UCSD-AML1 (cell line): ENCODE data around the gene PAK5.
A peak's percentile ranks its signal among the peaks of the same experiment; 100 is the strongest.

Source experiments
- DNase-seq: peaks from one replicate; lab custom pipeline; 2025; ENCODE audit not compliant: unreplicated experiment; lab: John Stamatoyannopoulos, UW

Gene PAK5

DNA sequence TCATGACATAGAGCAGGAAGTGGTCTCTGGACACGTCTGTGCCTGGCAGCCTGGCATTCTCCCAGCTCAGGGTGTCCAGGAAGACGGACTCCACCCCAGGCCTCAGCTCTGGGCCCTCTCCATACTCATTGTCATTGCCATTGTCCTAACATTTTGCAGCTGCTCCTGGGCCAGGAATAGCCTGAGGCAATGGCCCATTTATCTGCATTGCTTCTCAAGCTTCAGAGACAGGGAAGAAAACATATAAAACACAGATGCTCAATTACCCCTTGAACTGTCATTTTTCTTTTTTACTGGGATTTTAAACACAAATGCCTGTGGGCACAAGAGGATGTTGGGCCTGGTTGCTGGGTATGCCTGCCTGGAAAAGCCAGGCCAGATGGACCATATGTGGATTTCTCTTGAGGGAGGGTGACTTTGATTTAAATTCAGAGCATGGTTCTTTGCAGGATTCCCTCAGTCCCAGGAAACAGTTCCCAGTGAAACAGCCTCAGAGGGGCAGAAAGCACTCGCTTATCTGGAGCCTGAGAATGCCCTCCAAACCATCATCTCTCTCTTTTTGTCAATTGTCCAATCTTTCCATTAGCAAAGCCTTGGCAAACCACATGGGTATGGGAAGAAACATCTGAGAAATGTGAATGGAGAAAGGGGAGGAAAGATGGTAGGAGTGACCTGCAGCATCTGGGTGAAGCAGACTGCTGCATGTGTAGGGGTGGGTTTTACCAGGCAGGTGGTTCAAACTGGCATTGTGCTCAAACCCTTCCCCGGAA is 306.6 kb downstream of the PAK5 start:
- no peak for DNase-seq

DNA sequence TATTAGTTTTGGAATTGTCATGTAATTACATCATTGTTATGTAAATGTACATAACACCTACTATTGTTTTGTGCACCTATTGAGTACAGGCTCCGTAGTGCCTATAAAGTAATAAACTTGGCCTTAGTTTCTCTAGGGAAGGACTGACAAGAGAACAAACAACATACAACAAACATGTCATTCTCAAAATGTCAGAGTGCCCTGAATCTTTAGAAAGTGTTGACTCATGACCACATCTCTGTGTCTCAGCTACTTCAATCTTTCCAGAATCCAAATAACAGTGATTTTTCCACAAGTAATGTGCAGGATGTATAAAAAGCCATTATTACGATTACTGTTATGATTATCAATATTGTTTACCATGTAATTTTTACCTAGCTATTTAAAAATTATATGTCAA is 307.3 kb downstream of the PAK5 start:
- no peak for DNase-seq

DNA sequence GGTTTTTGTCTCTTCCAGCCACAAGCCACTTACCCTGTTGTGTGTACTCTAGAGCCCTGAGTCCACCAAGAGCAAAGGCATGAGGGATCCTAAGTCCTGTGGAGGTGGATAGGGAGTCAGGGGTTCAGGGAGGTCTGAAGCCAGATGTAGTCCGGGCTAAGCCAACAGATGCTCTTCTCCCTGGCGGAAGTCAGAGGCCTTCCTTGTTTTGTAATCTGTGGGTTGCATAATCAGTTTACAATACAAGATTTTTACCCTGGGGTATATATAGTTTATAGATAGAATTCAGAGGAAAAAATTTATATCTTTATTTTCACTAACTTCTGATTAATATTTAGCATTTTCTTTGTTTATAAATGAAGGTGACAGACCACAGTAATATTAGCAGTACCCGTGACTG is 315.2 kb downstream of the PAK5 start:
- DNase-seq, result no peak

DNA sequence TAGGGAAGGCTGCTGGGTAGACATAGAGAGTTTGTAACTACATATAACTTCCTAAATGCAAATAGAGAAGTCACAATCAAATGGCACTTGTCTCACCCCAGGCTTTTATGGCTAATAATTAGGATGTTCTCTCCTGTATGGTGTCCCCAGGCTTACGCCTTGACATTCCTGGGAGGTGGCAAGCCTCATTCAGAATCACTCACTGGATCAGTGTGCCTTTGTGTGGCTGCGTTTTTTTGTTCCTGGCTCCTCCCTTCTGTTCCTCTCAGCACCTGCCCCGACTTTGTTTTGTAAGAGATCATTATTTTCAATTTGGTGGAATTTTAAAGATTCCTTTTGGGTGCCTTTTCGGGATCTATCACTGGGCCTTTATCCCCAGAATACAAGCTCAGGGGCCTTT is 318.8 kb downstream of the PAK5 start:
- DNase-seq, result no peak

DNA sequence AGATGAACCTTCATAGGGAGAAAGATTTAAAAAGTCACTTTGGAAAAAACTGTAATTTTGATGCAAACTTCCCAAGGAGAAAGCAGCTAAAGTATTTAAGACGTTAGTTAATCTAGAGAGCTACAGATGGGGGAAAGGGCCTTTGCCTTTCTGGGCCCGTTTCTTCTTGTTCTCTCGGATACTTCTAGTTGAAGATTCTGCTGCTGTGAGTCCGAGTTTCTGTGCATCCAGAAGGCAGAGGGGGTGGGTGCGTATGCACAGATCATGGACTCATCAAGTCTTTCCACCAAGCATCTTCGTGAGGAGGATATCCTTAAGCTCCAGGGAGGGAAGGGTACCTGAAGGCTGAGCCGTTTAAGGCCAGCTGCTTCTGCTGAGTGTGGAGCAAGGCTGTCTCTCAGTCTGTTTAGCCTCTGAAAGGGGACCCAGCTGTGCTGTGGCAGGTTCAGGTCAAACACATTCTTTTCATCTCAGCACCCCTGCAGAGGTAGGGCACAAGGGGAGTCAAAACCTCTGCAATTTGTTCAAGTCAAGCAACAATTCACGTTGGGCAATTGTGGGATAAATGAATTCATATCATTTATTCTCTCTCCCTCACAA is 320.2 kb downstream of the PAK5 start:
- DNase-seq, result no peak

DNA sequence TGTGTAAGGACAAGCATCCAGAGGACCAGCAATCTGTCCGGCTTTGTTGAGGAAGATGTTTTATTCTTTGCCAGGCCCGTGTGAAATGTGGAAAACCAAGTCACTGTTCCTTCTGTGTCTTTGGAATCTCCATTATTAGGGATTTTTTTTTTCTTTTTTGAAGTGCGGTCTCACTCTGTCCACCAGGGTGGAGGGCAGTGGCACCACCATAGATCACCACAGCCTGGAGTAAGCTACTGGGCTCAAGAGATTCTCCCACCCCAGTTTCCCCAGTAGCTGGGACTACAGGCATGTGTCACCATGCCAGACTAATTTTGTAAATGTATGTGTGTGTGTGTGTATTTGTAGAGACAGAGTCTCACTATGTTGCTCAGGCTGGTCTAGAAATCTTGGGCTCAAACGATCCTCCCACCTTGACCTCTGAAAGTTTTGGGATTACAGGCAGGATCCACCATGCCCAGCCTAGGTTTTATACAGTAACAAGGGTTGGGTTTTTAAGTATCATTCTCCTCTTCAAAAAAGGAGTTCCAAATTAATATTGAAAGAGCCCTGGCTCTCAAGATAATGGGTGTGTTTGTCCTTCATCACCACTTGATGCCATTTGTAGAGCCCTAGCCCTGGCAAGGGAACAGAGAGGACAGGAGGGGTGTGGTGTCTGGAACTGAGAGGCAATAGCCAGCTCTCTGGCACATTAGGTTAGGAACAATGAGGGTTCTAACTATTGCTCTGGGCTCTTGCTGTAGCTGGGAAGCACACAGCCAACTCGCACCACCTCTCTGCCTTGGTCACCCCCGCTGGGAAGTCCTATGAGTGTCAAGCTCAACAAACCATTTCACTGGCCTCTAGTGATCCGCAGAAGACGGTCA is 321.3 kb downstream of the PAK5 start:
- no peak for DNase-seq

DNA sequence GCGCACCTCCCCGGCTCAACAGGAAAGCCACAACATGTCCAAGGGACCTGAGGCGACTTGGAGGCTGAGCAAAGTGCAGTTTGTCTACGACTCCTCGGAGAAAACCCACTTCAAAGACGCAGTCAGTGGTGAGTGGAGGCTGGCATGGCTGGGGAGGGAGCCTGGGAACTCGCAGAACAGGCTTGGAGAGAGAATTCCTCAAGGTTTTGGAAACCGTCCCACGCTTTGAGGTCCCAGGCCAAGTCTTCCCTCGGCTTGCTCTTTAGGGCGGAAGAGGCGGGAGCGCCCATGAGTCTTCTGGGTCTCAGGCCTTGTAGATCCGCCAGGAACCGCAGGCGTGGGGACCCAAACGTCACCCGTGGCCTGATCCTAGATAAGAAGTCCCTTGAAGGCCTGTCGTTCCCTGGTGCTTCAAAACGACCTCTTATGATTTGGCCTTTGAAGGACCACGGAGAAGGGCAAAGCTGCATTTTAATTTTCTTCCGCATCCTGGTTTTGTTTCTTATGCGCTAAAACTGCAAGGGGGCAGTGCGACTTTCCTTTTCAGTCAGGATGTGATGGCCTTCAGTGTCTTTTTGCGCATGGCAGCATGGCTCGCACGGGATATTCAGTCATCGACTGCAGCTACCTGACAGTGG is 322.5 kb downstream of the PAK5 start:
- no peak for DNase-seq

DNA sequence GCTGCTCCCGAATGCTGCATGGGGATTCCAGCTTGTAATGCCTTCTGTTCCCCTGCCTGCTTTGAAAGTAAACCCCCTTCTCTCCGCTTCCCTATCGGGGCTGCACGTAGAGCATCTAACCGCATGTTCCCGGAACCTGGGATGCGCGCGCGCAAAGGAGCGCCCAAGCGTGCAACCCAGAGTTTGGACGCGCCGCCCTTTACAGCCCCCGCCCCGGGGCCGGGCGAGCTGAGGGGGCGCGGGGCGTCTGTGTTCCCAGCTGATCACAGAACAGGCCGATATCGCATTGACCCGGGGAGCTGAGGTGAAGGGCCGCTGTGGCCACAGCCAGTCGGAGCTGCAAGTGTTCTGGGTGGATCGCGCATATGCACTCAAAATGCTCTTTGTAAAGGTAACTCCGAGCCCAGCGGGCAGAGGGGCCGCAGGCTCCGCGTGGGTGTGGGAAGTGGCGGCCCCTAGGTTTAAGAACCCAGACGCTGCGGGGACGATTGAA is 323.1 kb downstream of the PAK5 start:
- no peak for DNase-seq

DNA sequence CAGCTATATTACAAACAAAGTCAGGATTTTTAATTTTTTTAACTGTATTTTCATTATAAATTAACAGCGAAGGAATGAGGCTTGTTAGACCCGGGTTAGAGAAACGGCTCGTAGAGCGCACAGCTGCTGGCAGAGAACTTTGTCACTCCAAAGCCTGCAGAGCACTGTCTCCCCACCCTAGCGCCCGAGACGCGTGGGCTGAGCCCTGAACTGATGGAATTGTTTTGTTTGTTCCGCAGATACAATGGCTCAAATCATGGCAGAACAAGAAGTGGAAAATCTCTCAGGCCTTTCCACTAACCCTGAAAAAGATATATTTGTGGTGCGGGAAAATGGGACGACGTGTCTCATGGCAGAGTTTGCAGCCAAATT is 323.7 kb downstream of the PAK5 start:
- DNase-seq, result no peak

DNA sequence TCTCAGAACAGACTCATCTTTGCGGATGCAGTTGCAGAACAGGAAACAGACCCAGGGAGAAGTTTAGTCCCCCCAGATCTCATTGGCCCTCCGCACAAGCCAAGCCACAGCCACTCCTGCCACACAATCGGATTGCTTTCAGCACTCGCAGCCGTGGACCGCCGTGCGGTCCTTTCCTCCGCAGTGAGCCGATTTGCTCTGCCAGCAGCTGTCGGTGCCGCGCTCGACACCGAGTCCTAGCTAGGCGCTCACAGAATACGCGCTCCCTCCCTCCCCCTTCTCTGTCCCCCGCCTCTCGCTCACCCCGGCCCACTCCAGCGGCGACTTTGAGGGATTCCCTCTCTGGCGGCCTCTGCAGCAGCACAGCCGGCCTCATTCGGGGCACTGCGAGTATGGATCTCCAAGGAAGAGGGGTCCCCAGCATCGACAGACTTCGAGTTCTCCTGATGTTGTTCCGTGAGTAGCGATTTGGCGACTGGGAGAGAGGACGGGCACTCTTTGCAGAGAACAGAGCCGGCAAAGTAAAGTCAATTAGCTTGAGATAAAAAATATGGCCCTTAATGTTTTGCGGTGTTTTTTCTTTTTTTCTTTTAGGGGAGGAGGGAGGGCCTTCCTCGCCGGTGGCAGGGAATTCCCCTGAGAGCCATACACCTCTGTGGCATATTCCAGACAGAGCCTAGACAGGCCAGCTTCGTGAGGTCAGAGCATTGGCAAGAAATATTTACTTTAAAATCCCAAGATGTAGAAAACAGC is 324.2 kb downstream of the PAK5 start, which contains the start of gene LAMP5:
Gene LAMP5, plus strand, starts transcription at position 130 of the 753 bp plus-strand sequence. Its CDS starts 263 bp downstream, at position 393.
- DNase-seq, result no peak

DNA sequence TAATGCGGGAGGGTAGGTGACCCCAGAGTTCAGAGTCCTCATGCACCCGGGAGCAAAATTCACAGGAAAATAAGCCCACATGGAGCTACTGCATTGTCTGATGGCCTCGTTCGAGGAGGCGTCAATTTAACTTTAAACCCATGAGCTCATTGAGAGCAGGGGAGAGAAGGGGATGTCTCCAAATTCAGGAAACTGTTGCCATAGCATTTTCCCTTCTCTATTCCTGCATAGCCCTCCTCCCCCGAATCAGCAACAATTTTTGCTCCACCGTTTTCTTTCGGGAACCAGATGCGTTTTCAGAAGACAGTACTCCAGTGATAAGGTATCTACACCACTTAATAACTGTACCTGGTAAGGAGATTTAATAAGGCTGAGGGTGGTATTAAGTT is 324.8 kb downstream of the PAK5 start:
- no peak for DNase-seq

DNA sequence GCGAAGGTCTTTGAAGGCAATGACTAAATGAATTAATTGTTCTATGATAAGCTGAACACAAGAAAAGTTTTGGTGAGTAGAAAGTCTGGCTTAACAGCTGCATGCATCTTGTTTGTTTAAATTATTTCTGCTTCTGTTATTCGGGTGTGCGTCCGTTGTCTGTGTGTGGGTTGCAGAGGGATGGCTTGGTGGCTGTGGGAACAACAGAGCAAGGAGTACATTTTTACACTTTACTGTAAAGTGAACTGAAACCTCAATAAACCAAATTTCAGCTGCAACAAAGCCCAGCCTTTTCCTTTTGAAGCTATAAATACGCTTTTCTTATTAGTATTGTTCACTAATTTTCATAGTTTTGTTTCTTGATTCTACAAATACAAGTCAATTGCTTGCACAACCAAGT is 328.0 kb downstream of the PAK5 start:
- DNase-seq, result no peak

DNA sequence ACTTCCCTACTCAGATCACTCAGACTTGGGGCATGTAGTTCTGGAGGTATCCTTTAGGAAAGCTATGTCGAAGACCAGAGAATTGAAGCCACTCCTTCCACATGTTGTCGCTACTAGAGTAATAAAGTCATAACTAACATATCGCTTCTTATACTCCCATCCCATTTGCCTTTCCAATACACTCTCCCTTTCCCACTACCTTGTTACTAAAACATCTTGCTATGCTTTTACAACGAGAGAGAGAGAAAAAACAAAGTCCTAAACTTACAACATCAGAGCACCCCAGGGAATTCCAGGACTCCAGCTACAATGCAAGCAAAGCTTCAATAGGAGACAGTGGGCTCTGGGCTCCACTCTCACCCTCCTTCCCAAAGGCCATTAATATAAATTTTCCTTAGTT is 329.6 kb downstream of the PAK5 start:
- DNase-seq, result no peak

DNA sequence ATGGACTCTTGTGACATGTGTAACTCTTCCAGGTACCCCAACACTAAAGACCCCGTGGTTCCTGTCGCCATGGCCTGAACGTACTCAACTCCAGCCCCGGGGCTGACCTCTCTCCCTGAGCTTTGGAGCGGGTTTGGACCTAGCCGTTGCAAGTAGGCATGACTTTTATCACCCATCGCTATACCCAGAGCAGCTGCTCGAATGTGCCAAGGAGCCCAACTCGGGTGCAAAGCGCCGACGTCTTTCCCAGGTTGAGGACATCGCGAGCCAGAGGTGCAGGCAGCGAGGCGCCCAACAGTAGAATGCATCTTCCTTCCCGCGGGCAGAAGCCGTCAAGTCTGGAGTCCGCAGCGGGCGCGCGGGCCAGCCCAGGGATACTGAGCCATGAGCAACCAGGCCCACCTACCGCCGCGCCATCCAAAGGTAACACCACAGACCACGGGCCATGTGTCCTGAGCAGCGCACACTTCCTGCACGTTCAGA is 330.1 kb downstream of the PAK5 start:
- no peak for DNase-seq

DNA sequence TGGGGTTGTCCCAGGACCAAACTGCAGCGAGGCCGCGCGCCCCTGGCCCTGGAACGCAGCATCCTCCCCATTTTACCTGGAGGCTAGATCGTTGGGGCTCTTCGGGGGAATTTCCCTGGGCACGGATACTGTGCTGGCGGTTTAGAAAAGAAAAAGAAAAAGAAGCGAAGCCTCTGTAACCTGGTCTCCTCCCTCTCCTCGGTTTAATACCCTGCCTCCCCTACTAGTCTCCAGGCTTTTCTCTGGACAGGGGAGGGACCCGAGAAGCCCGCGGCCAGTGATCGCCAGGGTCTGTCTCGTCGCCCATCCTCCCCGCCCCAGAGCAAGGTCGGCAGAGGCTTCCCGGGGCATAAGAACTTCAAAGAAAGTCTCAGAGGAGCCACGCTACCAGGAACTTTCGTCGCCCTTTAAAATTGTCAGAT is 330.6 kb downstream of the PAK5 start:
- DNase-seq, result no peak

DNA sequence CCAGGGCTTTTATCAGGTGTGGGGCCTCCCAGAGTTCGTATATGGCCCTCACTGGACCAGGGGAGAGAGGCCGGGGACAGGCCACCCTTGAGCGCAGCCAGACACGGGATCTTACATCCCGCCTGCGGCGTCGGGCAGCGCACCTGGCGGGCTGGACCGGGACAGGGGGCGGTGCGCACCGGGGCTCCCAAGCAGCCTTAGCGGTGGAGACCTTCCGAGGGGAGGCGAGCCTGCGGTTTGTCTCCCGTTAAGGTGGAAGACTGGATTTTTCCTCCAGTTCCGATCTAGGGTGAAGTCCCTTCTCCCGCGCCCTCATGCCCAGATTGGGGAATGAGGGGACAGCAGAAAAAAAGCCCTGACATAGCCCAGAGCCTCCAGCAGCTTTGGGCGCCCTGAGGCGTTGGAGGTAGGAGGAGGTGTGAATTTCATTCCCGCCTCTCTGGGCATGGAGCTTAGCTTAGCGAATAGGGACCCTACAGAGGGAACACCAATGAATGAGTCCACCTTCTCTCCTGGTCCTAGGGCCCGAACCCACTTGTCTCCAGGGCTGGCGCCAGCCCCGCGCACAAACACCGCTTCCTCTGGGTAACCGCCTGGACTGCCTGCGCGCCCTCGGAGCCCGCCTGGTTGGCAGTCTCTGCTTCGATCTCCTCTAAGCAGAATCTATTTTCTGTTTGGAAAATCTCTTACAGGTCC is 331.2 kb downstream of the PAK5 start:
- DNase-seq, result no peak

DNA sequence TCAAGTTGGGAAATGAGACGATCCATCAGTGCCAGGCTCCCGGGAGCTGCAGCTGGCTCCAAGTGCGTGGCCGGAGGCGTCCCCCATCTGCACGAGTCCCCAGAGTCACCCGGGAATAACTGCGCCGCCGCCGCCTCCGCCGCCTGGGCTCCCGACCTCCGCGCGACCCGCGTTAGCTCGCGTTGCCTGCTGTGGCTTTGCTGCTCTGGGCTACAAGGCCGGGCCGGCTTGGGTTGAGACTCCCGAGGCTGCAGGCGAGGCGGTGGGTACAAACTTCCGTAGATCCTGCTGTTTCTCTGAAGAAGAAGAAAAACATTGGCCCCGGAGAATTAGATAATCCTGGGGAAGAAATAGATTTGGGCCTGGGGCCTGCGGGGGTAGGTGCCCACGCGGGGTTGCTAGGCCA is 331.9 kb downstream of the PAK5 start:
- no peak for DNase-seq

DNA sequence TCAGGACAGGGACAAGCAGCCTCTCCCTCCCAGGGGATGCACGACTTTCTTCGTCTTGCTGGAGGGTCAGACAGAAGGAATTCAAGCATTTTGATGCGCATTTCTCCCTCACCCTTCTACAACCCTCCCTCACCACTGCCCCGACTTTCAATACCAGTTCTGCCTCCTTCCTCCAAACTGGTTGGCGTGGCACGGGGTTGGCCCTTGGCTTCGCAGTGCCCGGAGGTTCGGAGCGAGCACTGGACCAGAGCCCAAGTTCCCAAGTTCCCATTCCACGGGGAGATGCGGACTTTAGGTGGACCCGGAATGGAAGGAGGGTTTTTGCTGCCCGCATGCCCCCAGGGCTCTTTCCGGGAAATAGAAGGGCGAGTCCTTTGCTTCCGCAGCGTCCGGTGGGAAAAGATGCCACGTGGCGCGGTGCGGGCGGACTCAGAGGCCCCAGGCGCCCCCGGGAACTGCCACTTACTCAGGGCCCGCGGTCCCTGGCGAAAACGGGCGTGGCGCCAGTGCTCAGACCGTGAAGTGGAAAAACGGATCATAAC is 332.5 kb downstream of the PAK5 start:
- DNase-seq, result no peak

DNA sequence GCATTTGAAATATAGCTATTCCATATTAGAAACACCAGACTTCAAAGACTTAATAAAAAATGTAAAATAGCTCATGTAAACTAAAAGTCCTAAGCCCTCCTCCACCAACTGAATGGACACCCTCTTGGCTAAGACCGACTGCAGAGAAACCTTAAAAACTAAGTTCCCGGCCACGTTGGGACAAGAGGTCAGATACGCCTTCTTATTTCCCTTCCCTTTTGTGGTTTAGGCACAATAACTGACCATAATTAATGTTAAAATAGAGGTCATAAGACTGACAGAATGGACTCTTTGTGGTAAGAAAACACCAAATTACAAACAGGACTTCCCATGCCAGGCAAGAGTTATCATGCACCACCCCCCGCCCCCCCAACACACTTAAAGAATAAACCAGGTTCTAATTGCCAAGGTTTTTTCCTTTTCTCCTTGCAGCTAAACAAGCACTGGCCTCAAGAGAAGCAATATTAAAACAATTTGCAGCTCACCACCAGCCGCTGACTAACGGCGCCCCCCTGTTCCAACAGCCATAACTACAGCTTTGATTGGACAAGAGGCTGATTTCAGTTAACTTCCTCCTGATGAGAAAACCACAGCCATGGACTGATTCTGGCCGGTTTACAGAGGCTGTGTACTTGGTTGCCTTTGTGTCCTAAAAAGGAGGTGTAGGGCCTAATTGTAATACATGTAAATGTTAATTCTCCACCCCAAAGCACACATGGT is 335.2 kb downstream of the PAK5 start:
- DNase-seq, result peak; percentile 31
